Measurements from ENCODE around the gene PRSS3.
"Not testable (repeated sequence)": the region's sequence is repeated elsewhere in the genome, so short reads cannot be mapped to it uniquely, and the experiment has no call there.

Gene PRSS3

DNA sequence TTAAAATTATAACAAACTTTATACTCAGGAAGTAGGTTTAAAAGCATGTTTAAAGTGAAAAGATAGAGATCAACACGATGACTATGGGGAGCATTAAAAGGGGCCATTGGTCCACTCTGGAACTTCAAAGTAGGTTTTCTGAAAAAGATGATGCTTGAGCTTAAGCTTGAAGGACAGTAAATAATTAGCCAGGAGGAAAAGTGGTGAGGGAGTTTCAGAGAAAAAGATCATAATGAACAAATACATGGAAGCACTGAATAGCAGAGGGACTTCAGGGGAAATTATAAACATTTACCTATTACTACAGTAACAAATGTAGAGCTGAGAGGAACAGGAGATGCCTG, 13.6 kb downstream of the PRSS3 start:
- not testable (repeated sequence) for H3K27me3 ChIP-seq (ENCODE audit: control insufficient read depth in 1 of 2, insufficient read depth in 1 of 2, low read length in 2 of 2); H3K23ac ChIP-seq (ENCODE audit: low read length in 2 of 2); H3K4me2 ChIP-seq (ENCODE audit: low read length, poor library complexity, severe bottlenecking)

GRCh38 chr9:33809506-33809905, 14.1 kb downstream of the PRSS3 start:
- no peak overlapping the region for H2AFZ ChIP-seq (ENCODE audit: low read depth, low read length)
- H3K27ac ChIP-seq (ENCODE audit: low read length, poor library complexity, severe bottlenecking) = no peak overlapping the region
- H3K9ac ChIP-seq (ENCODE audit: low read length) = no peak overlapping the region
- no peak overlapping the region for H3K4ac ChIP-seq (ENCODE audit: low read depth in 1 of 2, low read length in 2 of 2)
- H3K18ac ChIP-seq (ENCODE audit: low read depth in 1 of 2, low read length in 2 of 2) = no peak overlapping the region
- no peak overlapping the region for H4K8ac ChIP-seq (ENCODE audit: low read length)
- H4K91ac ChIP-seq (ENCODE audit: low read length) = no peak overlapping the region
- H2BK5ac ChIP-seq (ENCODE audit: low read depth, low read length, poor library complexity, severe bottlenecking) = no peak overlapping the region
- no peak overlapping the region for H3K4me3 ChIP-seq (ENCODE audit: insufficient read depth in 1 of 2, low read depth in 1 of 2, low read length in 2 of 2)
- H3K23ac ChIP-seq (ENCODE audit: low read length in 2 of 2) = no peak overlapping the region
- H2BK15ac ChIP-seq (ENCODE audit: low read depth, poor library complexity, severe bottlenecking) = no peak overlapping the region
- no peak overlapping the region for H2BK12ac ChIP-seq (ENCODE audit: low read length in 2 of 2)
- no peaks in the 10 kb centered on the region for H3K27me3 ChIP-seq (ENCODE audit: control insufficient read depth in 1 of 2, insufficient read depth in 1 of 2, low read length in 2 of 2)
- H2AK5ac ChIP-seq (ENCODE audit: low read length, severe bottlenecking) = no peak overlapping the region
- no peak overlapping the region for H3K4me2 ChIP-seq (ENCODE audit: low read length, poor library complexity, severe bottlenecking)
- H3K9me3 ChIP-seq (ENCODE audit: control insufficient read depth, low read length) = no peaks in the 10 kb centered on the region
- H3K36me3 ChIP-seq (ENCODE audit: control insufficient read depth in 1 of 2, insufficient read depth in 2 of 2, low read depth in 1 of 2, low read length in 2 of 2) = no peaks in the 10 kb centered on the region
- H3K14ac ChIP-seq (ENCODE audit: low read length in 2 of 2) = no peak overlapping the region
- WGBS = 93% methylated on average over 1 of the region's 1 CpG
- DNase-seq = no peak
- H3K4me1 ChIP-seq (ENCODE audit: control insufficient read depth, insufficient read depth, low read depth, low read length) = peaks cover 4% of the 10 kb centered on the region
- H2BK120ac ChIP-seq (ENCODE audit: low read depth, low read length) = no peak overlapping the region
- H3K79me1 ChIP-seq (replicated peaks; ENCODE audit: low read length, poor library complexity, severe bottlenecking) = no peaks in the 10 kb centered on the region

More for the DNA sequence above, 13.6 kb downstream of the PRSS3 start:
- not testable (repeated sequence) for H2BK12ac ChIP-seq (ENCODE audit: low read length in 2 of 2); H3K79me1 ChIP-seq (replicated peaks; ENCODE audit: low read length, poor library complexity, severe bottlenecking); H3K27ac ChIP-seq (ENCODE audit: low read length, poor library complexity, severe bottlenecking); H3K4ac ChIP-seq (ENCODE audit: low read depth in 1 of 2, low read length in 2 of 2); H3K36me3 ChIP-seq (ENCODE audit: control insufficient read depth in 1 of 2, insufficient read depth in 2 of 2, low read depth in 1 of 2, low read length in 2 of 2); H2AFZ ChIP-seq (ENCODE audit: low read depth, low read length); H2AK5ac ChIP-seq (ENCODE audit: low read length, severe bottlenecking); H4K8ac ChIP-seq (ENCODE audit: low read length); H4K91ac ChIP-seq (ENCODE audit: low read length); H3K4me1 ChIP-seq (ENCODE audit: control insufficient read depth, insufficient read depth, low read depth, low read length); H2BK5ac ChIP-seq (ENCODE audit: low read depth, low read length, poor library complexity, severe bottlenecking); H3K14ac ChIP-seq (ENCODE audit: low read length in 2 of 2); H3K9me3 ChIP-seq (ENCODE audit: control insufficient read depth, low read length); H2BK120ac ChIP-seq (ENCODE audit: low read depth, low read length); H3K9ac ChIP-seq (ENCODE audit: low read length); H3K4me3 ChIP-seq (ENCODE audit: insufficient read depth in 1 of 2, low read depth in 1 of 2, low read length in 2 of 2); H3K18ac ChIP-seq (ENCODE audit: low read depth in 1 of 2, low read length in 2 of 2); DNase-seq; H2BK15ac ChIP-seq (ENCODE audit: low read depth, poor library complexity, severe bottlenecking)
- WGBS = 93% methylated on average over 1 of the region's 1 CpG

DNA sequence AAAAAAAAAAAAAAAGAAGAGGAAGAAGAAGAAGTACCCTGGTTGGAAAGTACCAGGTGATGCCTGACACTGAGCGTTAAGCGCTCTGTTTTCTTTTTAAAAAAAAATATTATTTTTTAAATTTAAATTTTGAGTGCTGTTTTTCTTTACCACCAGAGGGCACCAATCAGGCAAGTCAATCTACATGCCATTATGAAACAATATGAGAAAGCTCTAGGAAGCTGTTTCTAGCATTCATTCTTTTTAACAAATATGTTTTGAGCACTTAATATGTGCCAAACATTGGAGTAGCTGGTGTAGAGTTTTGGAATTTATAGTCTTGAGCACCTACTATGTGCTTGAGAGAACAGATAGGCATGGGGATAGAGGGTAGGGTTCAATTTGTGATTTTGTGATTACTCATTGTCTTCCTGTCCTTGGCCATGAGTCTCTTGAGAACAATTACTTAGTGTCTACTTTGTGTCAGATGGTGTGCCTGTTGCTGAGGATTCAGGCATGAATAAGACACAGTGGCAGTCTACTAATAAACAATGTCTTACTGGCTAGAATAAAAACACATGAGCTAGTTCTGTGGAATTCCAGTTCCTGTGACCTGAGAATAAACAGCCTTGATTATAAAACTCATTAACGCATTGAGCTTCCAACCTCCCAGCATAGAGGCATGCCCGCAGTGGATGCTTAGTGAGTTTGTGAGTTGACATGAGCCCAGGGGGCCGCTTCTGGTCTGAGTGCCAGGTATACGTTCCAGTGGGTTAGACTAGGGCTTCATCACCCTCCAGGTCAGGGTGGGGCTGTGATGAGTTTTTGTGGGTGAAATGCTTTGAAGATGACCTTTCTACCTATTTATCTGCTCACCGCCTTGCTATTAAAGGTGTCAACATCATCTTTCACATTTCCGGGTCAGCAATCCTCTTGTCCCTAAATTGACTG, 18.6 kb downstream of the PRSS3 start:
- Histone ChIP-seq H3K18ac (ENCODE audit: low read depth in 1 of 2, low read length in 2 of 2) (no peak overlapping the region), H3K14ac (ENCODE audit: low read length in 2 of 2) (no peak overlapping the region), H2BK120ac (ENCODE audit: low read depth, low read length) (no peak overlapping the region), H4K8ac (ENCODE audit: low read length) (no peak overlapping the region), H4K91ac (ENCODE audit: low read length) (peak overlapping the region; percentile 14), H3K9me3 (ENCODE audit: control insufficient read depth, low read length) (no peaks in the 10 kb centered on the region), H3K27ac (ENCODE audit: low read length, poor library complexity, severe bottlenecking) (peak overlapping the region; percentile 12), H3K27me3 (ENCODE audit: control insufficient read depth in 1 of 2, insufficient read depth in 1 of 2, low read length in 2 of 2) (no peaks in the 10 kb centered on the region), H3K36me3 (ENCODE audit: control insufficient read depth in 1 of 2, insufficient read depth in 2 of 2, low read depth in 1 of 2, low read length in 2 of 2) (no peaks in the 10 kb centered on the region), H3K4me1 (ENCODE audit: control insufficient read depth, insufficient read depth, low read depth, low read length) (peaks cover 9% of the 10 kb centered on the region), H3K4ac (ENCODE audit: low read depth in 1 of 2, low read length in 2 of 2) (no peak overlapping the region), H2AK5ac (ENCODE audit: low read length, severe bottlenecking) (no peak overlapping the region), H2BK12ac (ENCODE audit: low read length in 2 of 2) (peak overlapping the region in 1 of 2 experiments; percentile 34), H3K4me3 (ENCODE audit: insufficient read depth in 1 of 2, low read depth in 1 of 2, low read length in 2 of 2) (no peak overlapping the region), H3K23ac (ENCODE audit: low read length in 2 of 2) (no peak overlapping the region), H2BK15ac (ENCODE audit: low read depth, poor library complexity, severe bottlenecking) (no peak overlapping the region), H3K4me2 (ENCODE audit: low read length, poor library complexity, severe bottlenecking) (no peak overlapping the region), H2BK5ac (ENCODE audit: low read depth, low read length, poor library complexity, severe bottlenecking) (no peak overlapping the region), H3K79me1 (replicated peaks; ENCODE audit: low read length, poor library complexity, severe bottlenecking) (peaks cover 1% of the 10 kb centered on the region), H3K9ac (ENCODE audit: low read length) (peak overlapping the region; percentile 36), H2AFZ (ENCODE audit: low read depth, low read length) (no peak overlapping the region)
- peak; percentile 89 for DNase-seq
- WGBS = 34% methylated on average over 4 of the region's 8 CpGs

- Histone ChIP-seq H2BK15ac (ENCODE audit: low read depth, poor library complexity, severe bottlenecking) (no peak overlapping the region), H3K4me1 (ENCODE audit: control insufficient read depth, insufficient read depth, low read depth, low read length) (peaks cover 12% of the 10 kb centered on the region), H3K4me2 (ENCODE audit: low read length, poor library complexity, severe bottlenecking) (no peak overlapping the region), H2BK5ac (ENCODE audit: low read depth, low read length, poor library complexity, severe bottlenecking) (no peak overlapping the region), H4K91ac (ENCODE audit: low read length) (no peak overlapping the region), H2AFZ (ENCODE audit: low read depth, low read length) (no peak overlapping the region), H3K23ac (ENCODE audit: low read length in 2 of 2) (no peak overlapping the region), H3K14ac (ENCODE audit: low read length in 2 of 2) (no peak overlapping the region), H3K18ac (ENCODE audit: low read depth in 1 of 2, low read length in 2 of 2) (peak overlapping the region in 1 of 2 experiments; percentile 78), H2BK120ac (ENCODE audit: low read depth, low read length) (peak overlapping the region; percentile 71), H3K79me1 (replicated peaks; ENCODE audit: low read length, poor library complexity, severe bottlenecking) (peaks cover 1% of the 10 kb centered on the region), H3K36me3 (ENCODE audit: control insufficient read depth in 1 of 2, insufficient read depth in 2 of 2, low read depth in 1 of 2, low read length in 2 of 2) (no peaks in the 10 kb centered on the region), H3K27ac (ENCODE audit: low read length, poor library complexity, severe bottlenecking) (peak overlapping the region; percentile 79), H3K4me3 (ENCODE audit: insufficient read depth in 1 of 2, low read depth in 1 of 2, low read length in 2 of 2) (peak overlapping the region in 1 of 2 experiments; percentile 82), H3K27me3 (ENCODE audit: control insufficient read depth in 1 of 2, insufficient read depth in 1 of 2, low read length in 2 of 2) (no peaks in the 10 kb centered on the region), H3K9me3 (ENCODE audit: control insufficient read depth, low read length) (no peaks in the 10 kb centered on the region), H3K4ac (ENCODE audit: low read depth in 1 of 2, low read length in 2 of 2) (peak overlapping the region; percentile 46 to 95), H3K9ac (ENCODE audit: low read length) (peak overlapping the region; percentile 97), H4K8ac (ENCODE audit: low read length) (no peak overlapping the region), H2BK12ac (ENCODE audit: low read length in 2 of 2) (peak overlapping the region; percentile 6 to 61), H2AK5ac (ENCODE audit: low read length, severe bottlenecking) (peak overlapping the region; percentile 68)
- no peak for DNase-seq
- WGBS = 96% methylated on average over 3 of the region's 7 CpGs
Observed at GRCh38 chr9:33815781-33816180, 20.4 kb downstream of the PRSS3 start.
